Cardiac fibroblast (primary cell): ENCODE results near the gene YIF1A.

ENCODE experiments used
- DNase-seq, 2 donors: peaks; one replicate each; pipeline versions ENCODE4 v3.0.0 to v3.0.0-alpha.2; 2010; ENCODE audit warnings: low read depth in 2 of 2
- H3K4me3 ChIP-seq, 2 donors: replicated peaks in 1 of 2; 1 replicate in 1 of 2; 2 replicates in 1 of 2; pipeline ENCODE4 v1.5.1; 2011; ENCODE audit warnings: low read depth in 2 of 2, low read length in 2 of 2, mild to moderate bottlenecking in 2 of 2, moderate library complexity in 1 of 2
- CTCF ChIP-seq: IDR thresholded peaks from one replicate; pipeline ENCODE4 v1.5.1; 2011; ENCODE audit warnings: low read depth, mild to moderate bottlenecking, low read length, inconsistent platforms

Gene YIF1A

GRCh38 chr11:66317322-66317722 is 28.4 kb upstream of the YIF1A start:
- peak; percentile 66 to 88 for DNase-seq
- H3K4me3 ChIP-seq = no peak overlapping the region
- TF ChIP-seq CTCF = no peak

GRCh38 chr11:66316849-66317251 is 27.9 kb upstream of the YIF1A start, which contains the start of gene CD248:
TSS of gene CD248 (minus strand) at chr11:66317044. CDS start at chr11:66317027, 17 bp downstream.
- DNase-seq = peak; percentile 68 to 96
- peak within 1 kb of the TSS; percentile 63 to 65 for H3K4me3 ChIP-seq
- no peak for TF ChIP-seq CTCF

GRCh38 chr11:66315921-66316811 is 27.2 kb upstream of the YIF1A start:
- no peak for DNase-seq
- TF ChIP-seq CTCF = no peak
- peak overlapping the region; percentile 63 to 65 for H3K4me3 ChIP-seq

GRCh38 chr11:66315498-66315885 is 26.5 kb upstream of the YIF1A start:
- no peak for TF ChIP-seq CTCF
- peak overlapping the region; percentile 63 to 65 for H3K4me3 ChIP-seq

GRCh38 chr11:66314561-66315497 is 25.9 kb upstream of the YIF1A start:
- H3K4me3 ChIP-seq = peak overlapping the region; percentile 63 to 65
- no peak for DNase-seq
- no peak for TF ChIP-seq CTCF

More at GRCh38 chr11:66315498-66315885, 26.5 kb upstream of the YIF1A start:
- no peak for DNase-seq

- TF ChIP-seq CTCF = no peak
- peak overlapping the region; percentile 63 to 65 for H3K4me3 ChIP-seq
- DNase-seq = no peak
These were observed 25.2 kb upstream of the YIF1A start for GRCh38 chr11:66314186-66314501.
